CD8-positive, alpha-beta memory T cell (primary cell): ENCODE results near the gene COQ2. TPM values are rescaled to one million over a fixed set of nuclear protein-coding genes. Genes with fewer than 3 reads are reported as not detected.

Experiments
- CTCF ChIA-PET: fragments of 350-600 bp; sonication (Branson Sonifier 250); formaldehyde crosslinking; loops from one replicate; lab custom pipeline; 2021; ENCODE audit warnings: antibody characterized with exemption; lab: Charles Lee
- POLR2A ChIA-PET: fragments of 350-600 bp; sonication (Branson Sonifier 250); formaldehyde crosslinking; loops from one replicate; lab custom pipeline; 2021; ENCODE audit warnings: antibody characterized with exemption; lab: Charles Lee
- DNase-seq, 5 donors: peaks; one replicate each; pipeline versions ENCODE4 v3.0.0 to v3.0.0-alpha.2; 2020 to 2022; ENCODE audit warnings: mixed read lengths in 1 of 5
- H3K27ac ChIP-seq: one replicate; pipeline ENCODE4 v1.7.0; 2013; ENCODE audit warnings: low read depth, mild to moderate bottlenecking, low read length, moderate library complexity
- H3K27me3 ChIP-seq: 2 replicates; pipeline ENCODE4 v1.7.0; 2013; ENCODE audit warnings: low read length, mild to moderate bottlenecking; ENCODE audit not compliant: insufficient read depth, poor library complexity, severe bottlenecking
- H3K36me3 ChIP-seq: 2 replicates; pipeline ENCODE4 v1.7.0; 2013; ENCODE audit warnings: mild to moderate bottlenecking, low read length, moderate library complexity; ENCODE audit not compliant: insufficient read depth
- H3K4me1 ChIP-seq: 2 replicates; pipeline ENCODE4 v1.7.0; 2013; ENCODE audit warnings: mild to moderate bottlenecking, low read length, moderate library complexity; ENCODE audit not compliant: insufficient read depth
- H3K4me3 ChIP-seq: 2 replicates; pipeline ENCODE4 v1.7.0; 2013; ENCODE audit warnings: mild to moderate bottlenecking, low read length
- H3K9me3 ChIP-seq: 2 replicates; pipeline ENCODE4 v1.7.0; 2013; ENCODE audit warnings: mild to moderate bottlenecking, low read length
- H3K27ac Mint-ChIP-seq, 8 donors: one replicate each; pipeline ENCODE4 v1.8.0; 2020 to 2021; ENCODE audit warnings: mixed read lengths in 8 of 8, mild to moderate bottlenecking in 6 of 8, inconsistent platforms in 3 of 8, moderate library complexity in 3 of 8
- H3K27me3 Mint-ChIP-seq, 2 donors: one replicate each; pipeline ENCODE4 v1.8.0; 2020 to 2021; ENCODE audit warnings: mixed read lengths in 2 of 2, mild to moderate bottlenecking in 1 of 2, moderate library complexity in 1 of 2
- H3K36me3 Mint-ChIP-seq, 3 donors: one replicate each; pipeline ENCODE4 v1.8.0; 2020 to 2021; ENCODE audit warnings: mixed read lengths in 3 of 3, inconsistent platforms in 1 of 3, mild to moderate bottlenecking in 1 of 3
- H3K4me1 Mint-ChIP-seq, 3 donors: one replicate each; pipeline ENCODE4 v1.8.0; 2020 to 2021; ENCODE audit warnings: mixed read lengths in 3 of 3, inconsistent platforms in 1 of 3, mild to moderate bottlenecking in 1 of 3
- H3K4me3 Mint-ChIP-seq, 7 donors: one replicate each; pipeline ENCODE4 v1.8.0; 2020 to 2021; ENCODE audit warnings: mixed read lengths in 7 of 7, mild to moderate bottlenecking in 6 of 7, moderate library complexity in 4 of 7, inconsistent platforms in 2 of 7
- H3K9me3 Mint-ChIP-seq, 5 donors: one replicate each; pipeline ENCODE4 v1.8.0; 2020 to 2022; ENCODE audit warnings: mixed read lengths in 5 of 5, mild to moderate bottlenecking in 3 of 5, moderate library complexity in 2 of 5, inconsistent platforms in 1 of 5
- polyA plus RNA-seq: library from polyadenylated mRNA; unstranded; fragments of 300-500 nt; fragmentation: Illumina TruSeq; gene quantifications from one replicate; pipeline ENCODE4 v1.2.3, GENCODE V29; 2021
- total RNA-seq, 2 experiments: library from RNA; stranded (reverse); gene quantifications; one replicate each; pipeline ENCODE4 v1.2.3, GENCODE V29; 2021

COQ2 gene
- total and polyA plus RNA-seq, 3 experiments from 2014 or later, result 7.5 to 24.3 (median 23.6) TPM

GRCh38 chr4:83219344-83220331 lies 65.0 kb downstream of the COQ2 start:
- Mint-ChIP-seq H3K4me1 (peaks cover 66 to 75% (median 75%) of the 10 kb centered on the region in 3 donors), H3K27ac (peak overlapping the region; percentile 67 to 95 (median 82)), H3K27me3 (peaks cover 0 to 2% of the 10 kb centered on the region in 2 donors), H3K9me3 (peaks cover 0 to 2% (median 0%) of the 10 kb centered on the region in 5 donors), H3K36me3 (no peaks in the 10 kb centered on the region), H3K4me3 (peak overlapping the region; percentile 39 to 88 (median 77))
- H3K4me1 ChIP-seq, result peaks cover 64% of the 10 kb centered on the region
- ChIA-PET CTCF (interaction anchor here (1.3 to 2.4 kb wide), 7 partner anchors 15 to 135 kb away, joined by 3 to 28 read pairs (median 7); no protein-coding TSS in a partner anchor), POLR2A (interaction anchor here (2.5 kb wide), 1 partner anchor 110 kb away, joined by 11 read pairs; no protein-coding TSS in a partner anchor)
- H3K27ac ChIP-seq, result no peak overlapping the region
- DNase-seq, result peak in 2 of 5 donors; percentile 24 to 41
- H3K27me3 ChIP-seq, result no peaks in the 10 kb centered on the region
- no peaks in the 10 kb centered on the region for H3K36me3 ChIP-seq
- H3K9me3 ChIP-seq, result no peaks in the 10 kb centered on the region
- H3K4me3 ChIP-seq, result peak overlapping the region; percentile 13

DNA sequence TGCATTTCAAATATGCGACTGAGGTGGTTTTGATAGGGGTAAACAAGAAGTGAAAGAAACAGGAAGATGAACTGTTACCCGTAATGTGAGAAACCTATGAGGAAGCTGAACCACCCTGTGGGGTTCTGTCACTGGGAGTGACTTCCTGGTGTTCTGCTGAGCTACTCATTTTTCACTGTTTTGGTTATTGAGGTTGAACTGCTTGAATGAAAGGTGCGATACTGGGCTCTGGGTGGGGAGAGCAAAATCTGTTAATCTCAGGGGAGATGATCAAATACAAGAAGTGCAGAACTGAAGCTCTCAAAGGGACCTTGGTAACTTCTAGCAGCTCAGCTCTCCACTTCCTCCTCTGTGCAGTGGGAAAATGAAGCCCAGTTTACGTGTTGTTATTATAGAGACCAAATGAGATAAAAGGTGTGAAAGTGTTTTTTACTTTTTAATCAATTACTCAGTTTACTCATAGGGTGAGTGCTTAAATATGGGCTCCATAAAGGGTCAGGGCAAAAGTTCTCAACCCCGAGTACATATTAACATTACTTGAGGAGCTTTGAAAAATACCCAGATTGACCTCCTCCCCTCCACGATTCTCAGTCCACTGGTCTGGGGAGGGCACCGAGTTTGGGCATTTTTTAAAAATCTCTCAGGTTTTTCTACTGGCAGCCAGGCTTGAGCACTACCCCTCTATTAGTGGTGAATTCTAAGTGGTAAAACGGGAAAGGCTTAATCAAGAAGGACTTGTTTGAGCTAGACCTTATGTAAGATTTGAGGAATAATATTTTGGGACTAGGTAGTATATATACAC lies 66.7 kb downstream of the COQ2 start:
- Mint-ChIP-seq H3K27ac (peak overlapping the region; percentile 64 to 95 (median 82)), H3K4me1 (peaks cover 72 to 85% (median 81%) of the 10 kb centered on the region in 3 donors), H3K9me3 (peaks cover 0 to 3% (median 0%) of the 10 kb centered on the region in 5 donors), H3K36me3 (peaks cover 0 to 4% (median 0%) of the 10 kb centered on the region in 3 donors), H3K4me3 (peak overlapping the region; percentile 25 to 88 (median 75)), H3K27me3 (peaks cover 0 to 2% of the 10 kb centered on the region in 2 donors)
- Histone ChIP-seq H3K36me3 (no peaks in the 10 kb centered on the region), H3K27ac (peak overlapping the region; percentile 12), H3K4me1 (peaks cover 72% of the 10 kb centered on the region), H3K4me3 (peak overlapping the region; percentile 36), H3K9me3 (no peaks in the 10 kb centered on the region), H3K27me3 (no peaks in the 10 kb centered on the region)
- DNase-seq, result peak; percentile 37 to 89 (median 84)
- ChIA-PET POLR2A (interaction anchor here (0.6 to 2.5 kb wide), 12 partner anchors 12 to 788 kb away, joined by 3 to 13 read pairs (median 4); partner anchors contain the start of genes COQ2, HNRNPDL, LIN54 and PLAC8), CTCF (interaction anchor here (1.0 to 2.4 kb wide), 19 partner anchors 12 to 183 kb away, joined by 3 to 28 read pairs (median 5); partner anchors contain the start of genes COPS4, COQ2 and PLAC8)

GRCh38 chr4:83216959-83217683 lies 67.5 kb downstream of the COQ2 start:
- peak overlapping the region; percentile 12 for H3K27ac ChIP-seq
- POLR2A ChIA-PET, result interaction anchor here (0.9 to 2.5 kb wide), 7 partner anchors 14 to 787 kb away, joined by 3 to 13 read pairs (median 5); partner anchors contain the start of genes COQ2, HNRNPDL, LIN54 and PLAC8
- peaks cover 0 to 3% (median 0%) of the 10 kb centered on the region in 5 donors for H3K9me3 Mint-ChIP-seq
- peak in 2 of 5 donors; percentile 26 to 52 for DNase-seq
- H3K9me3 ChIP-seq, result no peaks in the 10 kb centered on the region
- CTCF ChIA-PET, result interaction anchor here (1.0 to 2.4 kb wide), 14 partner anchors 11 to 182 kb away, joined by 3 to 28 read pairs (median 5); partner anchors contain the start of genes COPS4, COQ2 and PLAC8
- no peaks in the 10 kb centered on the region for H3K36me3 ChIP-seq
- peaks cover 78% of the 10 kb centered on the region for H3K4me1 ChIP-seq
- peaks cover 77 to 87% (median 85%) of the 10 kb centered on the region in 3 donors for H3K4me1 Mint-ChIP-seq
- peak overlapping the region; percentile 25 to 87 (median 51) for H3K4me3 Mint-ChIP-seq
- peak overlapping the region; percentile 64 to 95 (median 82) for H3K27ac Mint-ChIP-seq
- H3K27me3 ChIP-seq, result no peaks in the 10 kb centered on the region
- H3K4me3 ChIP-seq, result peak overlapping the region; percentile 13
- H3K27me3 Mint-ChIP-seq, result peaks cover 0 to 2% of the 10 kb centered on the region in 2 donors
- peaks cover 0 to 4% (median 0%) of the 10 kb centered on the region in 3 donors for H3K36me3 Mint-ChIP-seq

DNA sequence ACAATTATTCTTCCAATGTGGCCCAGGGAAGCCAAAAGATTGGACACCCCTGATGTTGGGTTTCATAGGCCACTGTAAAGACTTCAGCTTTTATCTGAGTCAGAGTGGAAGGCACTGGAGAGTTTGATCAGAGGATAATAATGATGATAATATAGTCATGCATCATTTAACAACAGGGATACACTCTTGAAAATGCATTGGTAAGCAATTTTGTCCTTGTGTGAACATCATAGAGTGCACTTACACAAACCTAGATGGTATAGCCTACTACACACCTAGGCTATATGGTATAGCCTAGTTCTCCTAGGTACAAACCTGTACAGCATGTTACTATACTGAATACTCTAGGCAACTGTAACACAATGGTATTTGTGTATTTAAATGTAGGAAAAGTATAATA lies 70.5 kb downstream of the COQ2 start:
- Mint-ChIP-seq H3K27me3 (peaks cover 0 to 1% of the 10 kb centered on the region in 2 donors), H3K36me3 (peaks cover 0 to 4% (median 0%) of the 10 kb centered on the region in 3 donors), H3K4me3 (no peak overlapping the region), H3K9me3 (peaks cover 0 to 3% (median 0%) of the 10 kb centered on the region in 5 donors), H3K27ac (no peak overlapping the region), H3K4me1 (peaks cover 86 to 96% (median 94%) of the 10 kb centered on the region in 3 donors)
- no peaks in the 10 kb centered on the region for H3K36me3 ChIP-seq
- no peak overlapping the region for H3K4me3 ChIP-seq
- DNase-seq, result no peak
- ChIA-PET POLR2A (no interaction called here), CTCF (interaction anchor here (2.5 to 4.1 kb wide), 2 partner anchors 100 to 104 kb away, joined by 7 to 24 read pairs; partner anchors contain the start of gene PLAC8)
- H3K9me3 ChIP-seq, result no peaks in the 10 kb centered on the region
- H3K27me3 ChIP-seq, result no peaks in the 10 kb centered on the region
- peaks cover 89% of the 10 kb centered on the region for H3K4me1 ChIP-seq
- H3K27ac ChIP-seq, result no peak overlapping the region

Other genes starting within 250 kb of the COQ2 start
- gene COPS4, start 249.6 kb downstream of the COQ2 start, total RNA-seq, result 10 to 100 TPM; 38.4 to 38.5 TPM
- 64.0 TPM for gene COPS4, start 249.6 kb downstream of the COQ2 start, polyA plus RNA-seq
- gene PLAC8, start 170.1 kb downstream of the COQ2 start, total RNA-seq, result 10 to 100 TPM; 17.8 to 19.7 TPM
- gene PLAC8, start 170.1 kb downstream of the COQ2 start, polyA plus RNA-seq, result 550 TPM
- gene HPSE, start 50.0 kb upstream of the COQ2 start, total RNA-seq, result 10 to 100 TPM; 10.6 to 10.9 TPM
- gene HPSE, start 50.0 kb upstream of the COQ2 start, polyA plus RNA-seq, result 4.1 TPM
- 10 to 100 TPM; 14.0 to 15.3 TPM for gene HELQ, start 171.0 kb upstream of the COQ2 start, total RNA-seq
- 23.5 TPM for gene HELQ, start 171.0 kb upstream of the COQ2 start, polyA plus RNA-seq
- 10 to 100 TPM; 86.0 to 87.2 TPM for gene MRPS18C, start 171.3 kb upstream of the COQ2 start, total RNA-seq
- 63.6 TPM for gene MRPS18C, start 171.3 kb upstream of the COQ2 start, polyA plus RNA-seq
- gene ABRAXAS1, start 200.3 kb upstream of the COQ2 start, total RNA-seq, result 10 to 100 TPM; 10.8 to 11.0 TPM
- gene ABRAXAS1, start 200.3 kb upstream of the COQ2 start, polyA plus RNA-seq, result 8.1 TPM